Stimulated activated CD8-positive, alpha-beta memory T cell treated with anti-CD3 and anti-CD28 coated beads, Interleukin-4, amount 100 ng/mL, for 4 hours (primary cell): Measurements from ENCODE around the gene MPPED1.

Source experiments
- DNase-seq, 2 donors: peaks; one replicate each; pipeline ENCODE4 v3.0.0-alpha.2; 2020; ENCODE audit warnings: low read depth in 2 of 2, low spot score in 1 of 2

Gene MPPED1

DNA sequence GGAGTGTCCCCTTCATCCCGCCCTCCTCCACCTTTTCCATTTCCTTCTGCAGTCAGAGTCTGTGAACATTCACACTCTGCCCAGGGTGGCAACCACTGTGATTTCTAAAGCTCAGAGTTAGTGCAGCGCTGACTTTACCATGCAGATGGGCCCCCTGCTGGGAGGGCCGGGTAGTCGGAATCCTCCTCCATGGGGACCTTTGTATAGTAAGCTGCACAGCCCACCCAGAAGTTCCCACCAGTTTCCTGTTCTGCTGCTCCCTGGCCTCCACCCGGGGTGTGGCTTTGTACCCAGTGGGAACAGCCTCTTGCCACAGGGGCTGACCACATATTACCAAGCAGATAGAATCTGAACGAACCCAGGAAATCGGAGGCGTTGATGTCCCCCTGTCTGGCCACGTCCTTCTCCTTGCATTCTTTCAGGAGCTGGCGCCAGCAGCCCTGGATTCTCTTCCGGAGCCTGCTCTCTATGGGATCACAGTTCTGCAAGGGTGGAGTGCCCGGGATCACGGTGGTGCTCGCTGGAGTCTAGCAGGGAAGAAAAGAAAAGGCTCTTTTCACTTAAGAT, 125.3 kb downstream of the MPPED1 start:
- DNase-seq = no peak

DNA sequence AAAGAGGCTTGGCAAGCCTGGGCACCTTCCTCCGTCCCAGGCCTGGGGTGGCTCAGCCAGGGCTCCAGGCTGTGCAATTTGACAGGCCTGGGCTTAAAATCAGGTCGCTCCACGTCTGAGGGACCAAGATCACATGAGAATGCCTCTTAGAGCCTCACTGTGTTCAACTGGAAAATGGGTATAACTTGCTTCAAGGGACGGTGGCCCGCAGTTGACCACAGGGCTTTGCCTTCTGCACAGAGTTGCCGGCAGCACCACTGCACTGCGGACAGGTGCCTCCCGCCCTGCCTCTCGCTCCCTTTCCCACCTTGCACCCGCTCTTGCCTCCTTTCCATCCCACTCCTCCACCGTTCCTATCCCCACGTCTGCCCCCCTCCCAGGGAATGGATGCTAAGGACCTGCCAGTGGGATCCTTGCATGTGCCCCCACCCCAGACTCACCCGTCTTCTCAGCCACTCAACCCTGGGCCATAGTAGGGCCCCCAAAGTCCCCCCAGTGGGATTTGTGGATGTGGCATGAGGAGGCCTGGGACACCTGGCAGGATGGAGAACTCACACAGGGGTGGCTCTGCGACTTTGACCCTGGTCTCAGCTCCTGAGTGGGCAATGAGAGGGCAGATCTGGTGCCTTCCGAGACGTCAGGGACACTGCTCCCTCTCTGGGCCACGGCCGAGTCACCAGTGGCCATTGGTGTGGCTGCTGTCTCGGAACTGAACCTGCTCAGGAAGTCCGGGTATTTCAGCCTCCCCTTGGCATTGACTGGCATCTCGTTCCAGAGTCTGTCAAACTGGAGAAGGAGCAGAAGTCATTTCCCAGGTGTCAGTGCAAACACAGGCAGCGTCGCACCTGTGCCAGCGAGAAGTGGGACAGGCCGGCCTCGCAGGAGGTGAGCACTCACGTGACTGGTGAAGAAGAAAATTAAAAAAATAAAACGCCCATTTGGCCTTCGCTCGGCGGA, 128.0 kb downstream of the MPPED1 start:
- no peak for DNase-seq

DNA sequence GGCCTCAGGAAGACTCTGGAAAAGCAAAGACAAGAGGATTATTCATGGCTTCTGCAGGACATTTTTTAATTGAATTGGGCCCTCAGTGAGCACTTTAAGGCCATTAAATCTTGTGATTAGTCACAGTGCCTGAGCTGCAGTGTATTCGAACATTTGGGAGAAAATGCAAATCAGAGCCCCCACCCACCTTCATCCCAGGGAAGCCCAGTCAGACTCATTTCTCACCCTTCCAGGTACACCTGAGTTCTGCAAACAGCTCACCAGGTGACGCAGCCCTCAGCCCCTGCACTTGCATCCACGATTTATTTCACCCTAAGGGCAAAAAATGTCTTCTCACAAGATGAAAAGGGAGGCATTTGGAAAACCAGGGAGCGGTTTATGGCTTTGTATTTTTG, 128.7 kb downstream of the MPPED1 start:
- no peak for DNase-seq

DNA sequence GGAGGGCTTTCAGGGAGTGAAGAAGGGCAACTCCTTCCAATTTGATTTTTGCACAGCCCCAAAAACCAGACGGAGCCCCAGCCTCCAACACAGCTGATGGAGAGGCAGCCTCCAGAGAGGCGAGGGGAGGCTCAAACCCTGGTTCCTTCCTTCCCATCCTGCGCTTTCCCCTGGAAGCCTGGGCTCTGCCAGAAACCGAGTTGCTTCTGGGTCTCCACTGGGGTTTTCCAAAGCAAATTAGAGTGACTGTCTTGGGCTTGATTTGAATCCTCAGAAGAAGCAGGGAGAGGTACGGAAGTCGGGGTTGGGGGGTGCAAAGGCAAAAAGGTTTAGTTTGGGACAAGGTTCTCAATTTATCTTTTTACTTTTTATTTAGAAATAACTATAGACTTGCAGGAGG, 129.2 kb downstream of the MPPED1 start:
- no peak for DNase-seq

DNA sequence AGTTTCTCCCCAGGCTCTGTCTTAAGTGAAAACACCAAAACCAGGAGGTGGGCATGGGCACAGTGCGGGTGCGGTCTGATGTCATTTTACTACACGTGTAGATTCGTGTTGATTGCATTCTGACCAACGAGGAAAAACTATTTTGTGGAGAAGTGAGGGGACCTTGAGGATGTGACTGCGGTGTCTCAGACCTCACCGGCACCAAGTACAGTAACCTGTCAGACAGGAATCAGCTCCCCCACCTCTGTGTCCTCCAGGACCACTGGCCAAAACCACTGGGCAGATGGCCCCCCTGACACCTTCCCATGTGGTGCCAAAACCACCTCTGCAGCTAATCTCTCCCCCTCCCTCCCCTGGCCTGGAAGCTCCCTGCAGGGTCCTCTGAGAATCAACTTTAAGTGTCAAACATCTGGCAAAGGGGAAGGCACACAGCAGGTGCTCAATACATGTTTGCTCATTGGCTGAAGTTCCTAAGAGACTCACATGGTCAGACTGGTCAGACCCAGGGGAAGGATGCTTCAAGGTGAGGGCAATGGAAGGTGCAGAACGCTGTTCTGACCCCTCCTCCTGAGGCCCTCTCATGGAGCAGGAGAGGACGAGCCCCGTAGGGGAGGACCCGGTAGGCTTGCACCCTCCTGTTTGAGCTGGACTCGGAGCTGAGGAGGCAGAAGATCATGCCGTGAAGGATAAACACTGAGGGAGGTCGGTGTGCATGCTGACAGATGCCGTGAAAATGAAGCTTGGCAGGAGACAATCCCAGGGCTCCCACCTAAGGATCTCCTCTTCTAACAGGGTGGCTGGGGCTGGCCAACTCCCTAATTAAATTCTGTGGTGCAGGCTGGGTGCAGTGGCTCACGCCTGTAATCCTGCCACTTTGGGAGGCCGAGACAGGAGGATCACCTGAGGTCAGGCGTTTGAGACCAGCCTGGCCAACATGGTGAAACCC, 129.9 kb downstream of the MPPED1 start:
- no peak for DNase-seq

DNA sequence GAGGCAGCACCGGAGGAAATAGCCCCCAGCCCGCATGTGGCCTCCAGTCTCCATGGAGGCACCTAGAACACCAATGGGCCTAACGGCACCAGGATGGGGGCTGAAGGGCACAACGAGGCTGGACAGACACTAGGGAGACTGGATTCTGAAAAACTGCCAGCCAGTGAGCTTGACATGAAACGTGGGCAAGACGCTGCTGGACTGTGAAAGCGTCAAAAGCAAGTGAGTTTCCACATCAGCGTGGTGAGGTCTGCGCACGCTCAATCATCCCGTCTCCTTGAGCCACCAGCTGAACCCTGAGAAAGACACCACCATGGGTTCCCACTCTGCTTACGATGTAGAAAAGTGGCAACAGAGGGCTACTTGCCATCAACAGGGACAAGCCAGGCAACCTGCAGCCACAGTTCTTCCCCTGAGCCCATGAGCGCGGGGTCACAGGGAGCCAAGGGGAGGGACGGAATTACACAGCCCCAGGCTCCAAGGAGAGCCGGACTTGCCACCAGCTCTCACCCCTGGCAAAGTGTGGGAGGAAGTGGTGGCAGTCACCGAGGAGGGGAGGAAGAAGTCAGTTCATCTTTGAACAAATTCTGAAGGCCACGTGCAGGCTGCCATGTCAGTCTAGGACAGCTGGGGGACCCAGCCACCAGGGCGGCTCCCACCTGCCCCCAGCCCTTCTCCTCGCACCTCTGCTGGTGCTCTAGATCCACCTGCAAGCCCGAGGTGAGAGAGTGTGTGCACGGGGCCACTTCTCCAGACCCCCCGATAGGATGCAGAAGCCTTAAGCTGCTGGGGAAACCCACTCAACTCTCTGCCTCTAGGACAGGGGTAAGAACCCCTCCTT, 131.1 kb downstream of the MPPED1 start:
- DNase-seq = no peak

DNA sequence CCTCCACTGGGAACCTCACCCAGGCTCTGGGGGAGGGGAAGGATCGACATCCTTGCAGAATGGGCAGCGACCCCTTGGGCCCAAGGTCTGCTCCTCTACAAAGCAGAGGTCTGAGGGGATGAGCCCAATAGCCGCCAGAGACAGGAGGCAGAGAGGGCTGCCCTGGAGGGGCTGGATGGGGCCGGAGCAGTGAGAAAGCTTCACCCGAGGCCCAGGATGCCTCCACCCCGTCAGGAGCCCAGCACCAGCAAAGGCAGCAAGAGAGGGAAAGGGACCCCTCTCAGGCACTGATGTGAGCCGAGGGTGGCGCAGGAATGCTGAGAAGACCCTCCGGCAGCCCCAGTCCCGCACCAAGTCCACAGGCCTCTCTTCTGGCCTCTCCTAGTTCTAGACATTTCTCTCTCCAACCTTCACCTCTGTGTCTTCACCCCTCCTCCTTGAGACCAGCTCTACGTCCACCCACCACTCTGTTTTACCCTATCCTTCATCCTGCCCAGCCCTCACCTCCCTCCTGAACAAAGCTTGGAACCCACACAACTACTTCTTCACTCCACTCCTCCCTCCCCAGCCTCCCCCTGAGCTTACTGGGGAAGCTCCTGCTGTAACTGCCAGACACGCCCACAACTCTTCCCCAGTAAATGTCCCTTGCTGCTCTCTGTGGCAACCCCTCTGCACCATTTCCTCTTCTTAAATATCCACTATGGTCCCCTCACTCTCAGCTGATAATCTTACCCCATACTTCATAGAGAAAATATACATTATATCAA, 131.9 kb downstream of the MPPED1 start:
- no peak for DNase-seq

DNA sequence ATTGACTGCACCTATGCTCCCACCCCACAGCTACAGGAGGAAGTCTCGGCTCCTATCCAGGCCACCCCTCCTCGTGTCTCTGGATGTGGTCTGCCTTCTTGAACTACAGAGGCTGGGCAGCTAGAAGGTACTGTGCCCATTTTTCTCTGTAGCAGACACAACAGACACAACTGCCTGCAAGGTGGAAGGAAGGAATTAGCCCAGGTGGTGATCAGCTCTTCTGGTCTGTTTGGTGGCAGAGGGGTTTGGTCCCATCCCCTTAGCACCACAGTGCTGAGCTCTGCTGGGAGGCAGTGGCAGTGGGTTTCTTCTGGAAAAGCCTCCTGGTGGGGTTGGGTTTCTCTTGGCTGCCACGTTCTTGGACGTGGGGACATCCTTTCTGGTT, 132.5 kb downstream of the MPPED1 start:
- DNase-seq = no peak

DNA sequence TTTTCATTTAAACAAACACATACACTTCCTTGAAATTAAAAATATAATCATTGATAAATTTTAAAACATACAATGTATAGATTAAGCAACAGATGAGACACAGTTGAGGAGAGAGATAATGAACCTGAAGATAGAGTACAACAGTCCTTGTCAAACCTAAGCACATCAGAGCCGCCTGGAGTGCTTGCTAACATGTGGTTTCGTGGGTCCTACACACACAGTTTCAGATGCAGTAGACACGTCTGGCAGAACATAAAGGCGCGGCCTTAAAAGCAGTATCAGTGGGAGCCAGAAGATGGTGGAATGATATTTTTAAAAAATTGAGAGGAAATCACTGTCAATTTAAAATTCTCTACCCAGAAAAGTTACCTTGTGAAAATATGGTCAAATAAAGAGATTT, 134.4 kb downstream of the MPPED1 start:
- no peak for DNase-seq

DNA sequence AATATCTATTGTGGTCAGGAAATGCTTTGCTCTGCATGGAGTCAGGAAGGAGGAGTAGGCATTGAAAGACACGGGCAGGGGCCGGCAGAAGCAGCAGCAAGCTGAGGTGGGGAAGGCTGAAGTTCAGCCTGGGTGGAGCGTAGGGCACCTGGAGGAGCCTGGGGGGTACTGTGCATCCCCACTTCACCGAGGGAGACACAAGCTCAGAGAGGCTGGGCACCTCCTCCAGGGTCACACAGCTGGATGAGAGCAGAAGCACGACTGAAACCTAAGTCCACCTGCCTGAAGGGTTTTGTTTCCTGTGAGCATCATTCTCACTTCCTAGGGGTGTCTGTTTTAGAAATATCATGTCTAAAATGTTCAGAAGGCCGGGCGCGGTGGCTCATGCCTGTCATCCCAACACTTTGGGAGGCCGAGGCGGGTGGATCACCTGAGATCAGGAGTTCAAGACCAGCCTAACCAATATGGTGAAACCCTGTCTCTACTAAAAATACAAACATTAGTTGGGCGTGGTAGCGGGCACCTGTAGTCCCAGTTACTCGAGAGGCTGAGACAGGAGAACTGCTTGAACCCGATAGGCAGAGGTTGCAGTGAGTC, 138.3 kb downstream of the MPPED1 start:
- no peak for DNase-seq

DNA sequence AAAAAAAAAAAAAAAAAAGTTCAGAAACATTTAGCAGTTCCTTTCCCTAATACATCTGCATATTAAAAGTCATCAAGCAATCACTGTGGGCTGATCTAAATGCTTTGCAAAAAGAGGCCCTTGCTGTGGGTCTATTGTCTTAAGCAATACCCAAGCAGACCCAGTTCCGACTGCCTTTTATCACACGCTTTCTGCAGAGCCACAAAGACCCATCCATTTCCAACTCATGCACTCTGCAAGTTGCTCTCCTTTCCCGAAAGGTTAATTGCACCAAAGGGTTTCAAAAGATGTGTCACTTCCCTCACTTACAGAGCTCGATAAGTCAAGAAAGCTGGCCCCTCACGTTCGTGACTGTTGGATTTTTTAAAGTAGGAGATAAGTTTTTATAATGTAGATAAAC, 138.9 kb downstream of the MPPED1 start:
- no peak for DNase-seq

DNA sequence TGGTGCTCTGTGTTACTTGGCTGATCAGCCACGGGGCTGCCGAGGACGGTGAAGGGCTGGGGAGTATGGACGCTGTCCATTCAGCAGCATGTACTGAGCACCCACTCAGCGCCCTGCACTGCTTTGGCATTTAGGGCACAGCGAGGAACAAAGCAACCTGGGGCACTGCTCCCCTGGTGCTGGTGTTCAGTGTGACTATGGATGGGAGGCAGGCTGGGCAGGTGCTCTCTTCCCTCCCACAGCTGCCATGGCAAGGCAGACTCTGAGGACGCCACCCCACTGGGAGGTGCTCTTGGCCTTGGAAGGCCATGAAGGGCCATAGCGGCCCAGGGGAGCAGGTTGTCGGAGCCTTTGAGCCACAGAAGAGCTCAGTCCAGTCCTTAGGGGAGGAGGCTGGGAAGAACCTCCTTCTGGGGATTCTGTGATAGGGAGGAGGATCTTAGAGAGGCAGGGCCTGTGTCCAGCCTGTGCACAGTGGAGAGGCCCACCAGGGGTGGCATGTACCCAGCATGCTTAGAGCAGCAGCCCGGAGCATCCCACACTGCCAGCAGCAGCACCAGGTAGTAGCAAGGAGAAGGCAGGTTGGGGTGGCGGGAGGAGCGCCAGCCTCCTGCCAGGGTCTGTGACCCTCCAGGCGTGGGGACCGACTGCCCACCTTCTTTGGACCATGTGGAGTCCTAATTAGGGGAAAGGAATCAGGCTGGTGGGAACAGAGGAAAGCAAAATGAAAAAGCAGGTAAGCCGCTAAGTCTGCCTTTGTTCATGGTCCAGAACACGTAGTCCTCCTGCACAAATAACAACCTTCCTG, 141.8 kb downstream of the MPPED1 start:
- no peak for DNase-seq

DNA sequence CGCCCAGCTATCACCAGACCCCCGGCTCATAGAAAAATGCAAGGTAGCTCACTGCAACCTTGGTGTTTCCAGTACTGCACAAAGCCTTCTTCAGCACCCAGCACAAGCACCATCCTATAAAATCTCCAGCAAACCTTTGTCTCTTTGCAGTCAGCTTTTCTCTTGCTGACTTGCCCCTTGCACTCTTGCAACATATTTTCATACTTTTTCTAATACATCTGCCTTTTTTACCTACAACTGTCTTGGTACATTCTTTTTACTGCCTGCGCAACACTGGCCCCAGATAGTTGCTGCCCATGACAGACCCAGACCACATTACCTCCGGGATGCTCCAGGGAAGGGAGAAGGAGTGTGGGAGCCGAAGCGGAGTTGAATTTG, 142.4 kb downstream of the MPPED1 start:
- DNase-seq = no peak

DNA sequence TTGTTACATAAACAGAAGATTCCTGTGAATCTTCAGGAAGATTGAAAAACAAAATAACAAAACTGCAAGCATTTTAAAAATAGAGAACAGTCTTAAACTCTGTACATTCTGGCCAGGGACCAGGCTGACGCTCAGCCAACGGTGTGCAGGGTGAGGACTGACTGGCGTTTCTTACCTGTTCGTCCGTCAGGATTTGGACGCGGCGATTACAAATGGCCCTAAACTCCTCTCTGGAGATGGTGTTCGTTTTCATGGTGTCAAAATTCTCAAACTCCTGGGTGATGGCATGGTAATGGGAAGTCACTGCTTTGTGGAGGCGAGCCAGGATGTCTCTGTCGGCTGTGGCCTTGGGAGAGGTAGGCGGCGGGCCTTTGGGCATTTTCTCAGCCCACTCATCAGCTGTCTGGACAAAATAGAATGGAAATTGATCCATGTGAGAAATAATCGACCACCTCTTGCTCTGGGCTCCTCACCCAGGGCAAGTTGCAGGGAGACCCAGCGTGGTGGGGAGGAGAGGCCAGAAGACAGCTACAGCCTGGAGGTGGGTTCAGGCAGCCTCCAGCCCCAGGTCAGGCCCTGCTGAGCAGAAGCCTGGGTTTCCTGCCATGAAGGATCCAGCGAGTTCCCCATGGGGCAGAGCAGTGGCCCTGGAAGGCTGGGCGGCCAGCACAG, 143.0 kb downstream of the MPPED1 start:
- no peak for DNase-seq

DNA sequence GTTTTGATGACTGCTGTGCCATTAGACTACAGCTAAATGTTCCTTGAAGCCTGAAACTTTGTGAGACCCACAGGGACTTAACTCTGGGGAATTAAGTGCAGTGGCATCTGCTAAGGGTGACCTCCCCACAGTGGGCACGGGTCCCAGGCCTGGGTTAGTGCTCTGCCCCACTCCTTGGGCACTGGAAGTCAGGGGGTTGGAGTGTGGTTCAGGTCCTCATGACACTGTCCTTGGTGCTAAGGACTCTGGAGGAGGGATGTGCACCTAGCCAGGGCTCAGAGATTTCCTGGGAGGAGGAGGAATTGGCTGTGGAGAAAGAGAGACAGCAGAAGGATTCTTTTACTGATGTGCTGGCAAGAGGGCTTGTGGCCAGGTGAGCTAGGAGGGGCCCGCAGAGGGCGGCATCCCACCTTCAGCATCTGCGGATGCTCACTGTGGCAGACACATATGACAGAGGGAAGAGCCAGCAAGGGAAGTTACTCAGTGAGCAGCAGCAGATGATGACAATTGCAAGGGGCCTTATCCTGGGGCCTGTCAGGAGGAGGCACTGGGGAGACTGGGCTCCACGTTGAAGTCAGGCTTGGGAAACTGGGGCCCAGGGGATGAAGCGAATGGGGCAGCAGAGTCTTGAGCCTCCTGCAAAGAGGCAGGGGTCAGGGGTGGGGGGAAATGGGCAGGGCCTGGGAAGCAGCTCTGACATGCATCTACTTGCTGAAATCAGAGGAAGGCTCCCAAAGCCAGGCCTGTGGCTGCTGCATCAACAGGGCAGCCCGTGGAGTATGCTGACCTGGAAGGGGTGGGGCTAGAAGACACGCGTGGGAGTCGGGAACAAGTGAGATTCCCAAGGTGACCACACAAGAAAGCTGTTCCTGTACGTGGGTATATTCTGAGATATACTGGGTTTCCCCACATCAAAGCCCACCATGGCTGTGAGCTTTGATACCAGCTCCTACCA, 144.0 kb downstream of the MPPED1 start:
- no peak for DNase-seq
